TTC549 (cell line): ENCODE results near the gene ARPC2.

Source experiments
- FAIRE-seq: peaks from 2 replicates; lab custom pipeline; 2012; peaks lifted over from hg19 to GRCh38; lab: Jason Lieb, UNC

Gene ARPC2

GRCh38 chr2:218255446-218255845, 38.5 kb downstream of the ARPC2 start:
- FAIRE-seq: no peak

GRCh38 chr2:218256612-218257350, 39.8 kb downstream of the ARPC2 start:
- FAIRE-seq: no peak

DNA sequence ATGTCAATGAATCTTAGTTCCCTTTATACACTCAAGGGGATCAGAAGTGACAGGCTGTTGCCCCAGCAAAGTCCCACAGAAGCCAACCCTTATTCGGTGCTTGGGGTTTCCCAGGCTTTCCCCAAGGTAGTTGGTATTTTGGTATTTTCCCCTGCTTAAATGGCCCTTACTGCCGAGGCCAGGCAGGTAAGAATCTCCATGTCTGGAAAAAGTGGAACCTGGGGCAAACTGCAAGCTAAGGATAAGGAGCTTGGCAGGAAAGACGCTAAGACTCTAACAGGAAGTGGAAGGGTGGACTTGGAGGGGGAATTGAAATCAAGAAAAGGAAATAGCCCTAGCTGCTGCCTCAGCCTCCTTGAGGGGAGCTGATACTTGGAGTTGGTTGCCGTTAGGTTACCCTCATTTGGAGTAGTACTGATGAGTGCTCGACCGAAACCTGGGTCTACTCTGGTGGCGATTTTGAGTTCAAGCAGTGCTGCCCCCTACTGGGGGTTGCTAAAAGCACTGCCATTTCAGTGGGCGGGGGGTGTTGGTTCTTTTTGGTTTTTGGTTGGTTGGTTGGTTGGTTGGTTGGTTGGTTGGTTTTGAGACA, 40.5 kb downstream of the ARPC2 start:
- FAIRE-seq: no peak

GRCh38 chr2:218259099-218259961, 42.3 kb downstream of the ARPC2 start:
- FAIRE-seq: no peak

- no peak for FAIRE-seq
Measured at GRCh38 chr2:218260166-218260565, 43.2 kb downstream of the ARPC2 start.

DNA sequence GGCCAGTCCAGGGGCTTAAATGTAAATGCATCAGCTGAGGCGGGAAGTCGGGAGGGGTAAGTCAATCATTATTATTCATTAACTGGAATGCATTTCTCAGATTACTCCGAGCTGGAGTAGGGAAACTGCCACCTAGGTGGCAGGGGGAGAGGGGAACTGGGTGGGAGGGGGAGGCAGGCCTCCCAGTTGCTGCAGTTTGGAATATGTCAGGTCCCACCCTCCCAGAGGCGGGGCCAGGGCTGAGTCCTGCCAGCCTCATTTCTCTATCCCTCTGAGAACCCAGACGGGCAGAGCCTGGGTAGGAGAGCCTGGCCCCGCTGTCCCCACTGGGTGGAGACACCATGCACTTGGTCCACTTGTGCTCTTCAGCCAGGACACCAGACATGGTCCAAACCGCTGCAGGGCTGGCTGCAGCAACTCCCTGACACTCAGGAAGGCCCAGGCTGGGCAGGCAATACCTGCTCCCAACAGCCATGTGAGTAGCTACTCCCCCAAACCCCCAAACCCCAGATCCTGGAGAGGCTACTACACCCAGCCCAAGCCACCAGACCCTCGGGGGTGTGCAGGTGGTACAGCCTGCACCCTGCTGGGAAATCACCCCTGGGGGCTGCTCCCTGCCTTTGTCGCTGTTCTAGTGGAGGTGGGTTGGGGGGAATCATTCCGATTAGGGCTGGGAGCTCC, 43.9 kb downstream of the ARPC2 start, which contains the start of gene GPBAR1:
Gene GPBAR1, plus strand, starts transcription at position 274 of the 681 bp plus-strand sequence. CDS start 1,710 bp downstream, outside the sequence.
- no peak for FAIRE-seq

- FAIRE-seq: no peak
Measured at GRCh38 chr2:218261423-218262236, 44.6 kb downstream of the ARPC2 start.

DNA sequence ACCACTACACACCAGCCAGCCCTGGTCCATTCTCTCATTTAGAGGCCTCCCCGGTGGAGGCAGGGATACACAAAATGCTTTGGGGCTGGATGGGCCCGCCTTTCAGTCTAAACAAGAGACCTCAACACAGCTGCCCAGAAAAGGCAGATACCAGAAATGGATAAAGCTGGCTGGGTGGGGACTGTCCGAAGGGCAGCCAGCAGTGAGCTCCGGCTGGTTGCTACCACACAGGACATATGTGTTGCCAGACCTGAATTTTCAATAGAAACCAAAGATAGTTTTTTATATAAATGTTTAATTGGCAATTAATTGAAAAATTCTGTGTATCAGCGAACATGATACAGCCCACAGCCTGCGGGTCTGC, 45.2 kb downstream of the ARPC2 start:
- FAIRE-seq: no peak

DNA sequence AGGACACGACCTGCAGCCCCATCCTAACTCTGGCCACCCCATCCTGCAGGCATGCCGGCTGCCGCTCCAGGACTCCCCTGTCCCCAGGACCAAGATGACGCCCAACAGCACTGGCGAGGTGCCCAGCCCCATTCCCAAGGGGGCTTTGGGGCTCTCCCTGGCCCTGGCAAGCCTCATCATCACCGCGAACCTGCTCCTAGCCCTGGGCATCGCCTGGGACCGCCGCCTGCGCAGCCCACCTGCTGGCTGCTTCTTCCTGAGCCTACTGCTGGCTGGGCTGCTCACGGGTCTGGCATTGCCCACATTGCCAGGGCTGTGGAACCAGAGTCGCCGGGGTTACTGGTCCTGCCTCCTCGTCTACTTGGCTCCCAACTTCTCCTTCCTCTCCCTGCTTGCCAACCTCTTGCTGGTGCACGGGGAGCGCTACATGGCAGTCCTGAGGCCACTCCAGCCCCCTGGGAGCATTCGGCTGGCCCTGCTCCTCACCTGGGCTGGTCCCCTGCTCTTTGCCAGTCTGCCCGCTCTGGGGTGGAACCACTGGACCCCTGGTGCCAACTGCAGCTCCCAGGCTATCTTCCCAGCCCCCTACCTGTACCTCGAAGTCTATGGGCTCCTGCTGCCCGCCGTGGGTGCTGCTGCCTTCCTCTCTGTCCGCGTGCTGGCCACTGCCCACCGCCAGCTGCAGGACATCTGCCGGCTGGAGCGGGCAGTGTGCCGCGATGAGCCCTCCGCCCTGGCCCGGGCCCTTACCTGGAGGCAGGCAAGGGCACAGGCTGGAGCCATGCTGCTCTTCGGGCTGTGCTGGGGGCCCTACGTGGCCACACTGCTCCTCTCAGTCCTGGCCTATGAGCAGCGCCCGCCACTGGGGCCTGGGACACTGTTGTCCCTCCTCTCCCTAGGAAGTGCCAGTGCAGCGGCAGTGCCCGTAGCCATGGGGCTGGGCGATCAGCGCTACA, 45.9 kb downstream of the ARPC2 start:
- FAIRE-seq: no peak

GRCh38 chr2:218263817-218264641, 47.0 kb downstream of the ARPC2 start:
- no peak for FAIRE-seq

DNA sequence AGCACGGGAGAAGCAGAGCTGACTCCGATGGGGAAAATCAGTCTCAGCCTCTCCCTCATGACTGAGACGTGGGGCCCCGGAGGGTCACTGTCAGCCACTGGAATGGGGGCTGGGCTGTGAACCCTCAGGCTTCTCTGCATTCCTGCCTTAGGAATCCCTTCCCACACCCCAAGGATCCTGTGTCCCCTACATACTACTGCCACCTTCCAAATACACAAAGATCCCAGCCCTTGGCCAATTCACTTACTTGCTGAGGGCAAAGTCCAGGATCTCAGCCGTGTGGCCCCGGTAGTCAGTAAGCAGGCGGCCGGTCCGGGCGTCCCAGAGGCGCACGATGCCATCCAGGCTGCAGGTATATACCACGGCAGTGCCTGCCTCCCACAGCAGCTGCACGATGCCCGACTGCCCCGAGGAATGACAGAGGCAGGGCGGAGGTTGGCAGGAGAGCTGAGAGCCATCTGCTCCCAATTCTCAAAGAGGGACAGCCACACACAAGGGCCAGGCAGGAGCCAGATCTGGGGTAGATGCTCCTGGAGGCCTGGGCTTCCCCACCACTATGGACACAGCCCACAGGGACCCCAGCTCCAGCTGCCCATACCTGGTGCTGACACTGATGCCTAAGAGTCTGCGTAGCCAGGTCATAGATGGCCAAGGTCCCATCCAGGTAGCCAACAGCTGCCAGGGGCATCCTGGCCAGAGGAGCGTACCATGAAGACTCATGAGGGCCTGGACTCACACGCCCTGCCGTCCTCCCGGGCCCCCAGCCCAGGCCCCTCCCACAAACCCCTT, 48.0 kb downstream of the ARPC2 start:
- no peak for FAIRE-seq

- no peak for FAIRE-seq
Measured at GRCh38 chr2:218265626-218266025, 48.6 kb downstream of the ARPC2 start.

DNA sequence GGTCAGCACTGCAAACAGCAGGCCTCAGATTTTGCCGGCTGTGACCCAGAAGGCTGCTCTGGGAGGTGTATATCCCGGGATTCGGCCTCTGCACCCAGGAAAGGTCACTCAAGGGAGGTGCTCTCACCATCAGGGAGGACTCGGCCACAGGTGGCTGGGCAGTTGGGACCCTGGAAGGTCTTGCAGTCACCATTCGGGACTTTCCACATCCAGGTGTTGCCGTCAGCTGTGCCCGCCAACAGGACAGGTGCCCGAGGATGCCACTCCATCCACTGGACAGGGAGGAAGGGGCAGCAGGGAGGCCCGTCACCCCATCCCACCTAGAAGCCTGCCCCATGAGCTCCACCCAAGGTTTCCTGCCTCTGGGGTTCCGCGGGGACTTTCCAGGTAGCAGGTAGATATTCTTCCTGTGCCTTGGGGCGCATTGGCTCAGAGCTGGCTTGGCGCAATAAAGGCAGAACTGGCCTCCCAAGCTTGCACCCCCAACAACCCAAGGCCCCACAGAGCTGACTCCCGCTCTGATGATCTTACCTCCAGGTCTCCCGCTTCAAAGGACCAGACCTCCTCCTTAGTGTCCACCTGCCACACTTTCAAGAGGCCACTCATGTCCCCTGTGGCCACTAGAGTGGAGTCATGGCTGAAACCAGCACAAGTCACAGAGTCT, 49.5 kb downstream of the ARPC2 start:
- no peak for FAIRE-seq

- no peak for FAIRE-seq
Measured at GRCh38 chr2:218267259-218267658, 50.3 kb downstream of the ARPC2 start.

- FAIRE-seq: peak; percentile 97
Measured at GRCh38 chr2:218269900-218270720, 53.1 kb downstream of the ARPC2 start, which contains the start of the genes AAMP and PNKD. Gene AAMP, minus strand, starts transcription at chr2:218270137. Its CDS starts 51 bp downstream, at chr2:218270086. Gene PNKD, plus strand, starts transcription at chr2:218270519. Its CDS starts 17 bp downstream, at chr2:218270536.

- no peak for FAIRE-seq
Measured at GRCh38 chr2:218270721-218271486, 53.9 kb downstream of the ARPC2 start.
